Suprapubic skin (tissue), 3 donors: ENCODE data around the gene NPAS3.

Experiments used
- POLR2A ChIP-seq, 2 donors: fragments of 450-650 bp; IDR thresholded peaks; one replicate each; pipeline ENCODE4 v1.6.1; 2017; ENCODE audit warnings: antibody characterized with exemption in 2 of 2, mild to moderate bottlenecking in 2 of 2, moderate library complexity in 2 of 2
- TF ChIP-seq, protein P1 (sequence below), 2 donors: fragments of 200-600 bp in 1 of 2; fragments of 450-650 bp in 1 of 2; sonication (generic) in 1 of 2; IDR thresholded peaks; one replicate each; pipeline ENCODE4 v1.5.1; 2016 to 2019; ENCODE audit warnings: antibody characterized with exemption in 2 of 2, mild to moderate bottlenecking in 1 of 2, moderate library complexity in 1 of 2

DNA sequence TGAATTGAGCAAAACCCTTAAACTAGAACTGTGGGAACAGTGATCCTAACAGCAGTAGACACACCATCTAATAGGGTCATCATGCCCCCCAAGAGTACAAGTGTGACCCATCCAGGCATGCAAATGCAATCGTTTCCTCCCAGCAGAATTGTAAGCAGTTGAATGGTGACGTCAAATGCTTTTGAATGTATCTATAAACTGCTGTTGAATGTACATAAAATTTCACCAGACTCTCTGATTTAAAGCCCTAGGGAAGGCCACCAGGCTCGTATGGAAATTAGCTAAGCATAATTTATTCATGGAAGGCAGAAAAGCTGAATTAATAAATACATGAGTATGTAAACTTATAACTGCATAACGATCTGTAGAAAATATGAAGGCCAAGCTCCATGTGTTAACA, 529.3 kb downstream of the NPAS3 start:
- TF ChIP-seq POLR2A (IDR thresholded peaks at IDR 0.05) = no peak
- TF ChIP-seq, protein P1, sequence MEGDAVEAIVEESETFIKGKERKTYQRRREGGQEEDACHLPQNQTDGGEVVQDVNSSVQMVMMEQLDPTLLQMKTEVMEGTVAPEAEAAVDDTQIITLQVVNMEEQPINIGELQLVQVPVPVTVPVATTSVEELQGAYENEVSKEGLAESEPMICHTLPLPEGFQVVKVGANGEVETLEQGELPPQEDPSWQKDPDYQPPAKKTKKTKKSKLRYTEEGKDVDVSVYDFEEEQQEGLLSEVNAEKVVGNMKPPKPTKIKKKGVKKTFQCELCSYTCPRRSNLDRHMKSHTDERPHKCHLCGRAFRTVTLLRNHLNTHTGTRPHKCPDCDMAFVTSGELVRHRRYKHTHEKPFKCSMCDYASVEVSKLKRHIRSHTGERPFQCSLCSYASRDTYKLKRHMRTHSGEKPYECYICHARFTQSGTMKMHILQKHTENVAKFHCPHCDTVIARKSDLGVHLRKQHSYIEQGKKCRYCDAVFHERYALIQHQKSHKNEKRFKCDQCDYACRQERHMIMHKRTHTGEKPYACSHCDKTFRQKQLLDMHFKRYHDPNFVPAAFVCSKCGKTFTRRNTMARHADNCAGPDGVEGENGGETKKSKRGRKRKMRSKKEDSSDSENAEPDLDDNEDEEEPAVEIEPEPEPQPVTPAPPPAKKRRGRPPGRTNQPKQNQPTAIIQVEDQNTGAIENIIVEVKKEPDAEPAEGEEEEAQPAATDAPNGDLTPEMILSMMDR (IDR thresholded peaks at IDR 0.05) = no peak
